HL-60 (cell line): Measurements from ENCODE around the gene SHISA4.

ENCODE experiments used
- DNase-seq, 2 experiments: peaks; one replicate each; pipeline ENCODE4 v3.0.0-alpha.2; 2010 to 2020; ENCODE audit warnings: low read depth in 1 of 2, low spot score in 1 of 2
- H3K27ac ChIP-seq: fragments of 250-450 bp; sonication (Bioruptor Pico); replicated peaks from 2 replicates; pipeline ENCODE4 v1.5.1; 2020; ENCODE audit warnings: mild to moderate bottlenecking, moderate library complexity
- H3K27me3 ChIP-seq: fragments of 250-450 bp; sonication (Bioruptor Pico); 2 replicates; pipeline ENCODE4 v1.5.1; 2021; ENCODE audit warnings: mild to moderate bottlenecking, moderate library complexity; ENCODE audit not compliant: insufficient read depth, poor library complexity, severe bottlenecking
- H3K4me3 ChIP-seq: replicated peaks from 2 replicates; pipeline ENCODE4 v1.5.1; 2011; ENCODE audit warnings: mild to moderate bottlenecking, control low read depth, low read length; ENCODE audit not compliant: insufficient read depth
- GABPA ChIP-seq: IDR thresholded peaks from 2 replicates; pipeline ENCODE4 v1.6.1; 2012; ENCODE audit warnings: low read depth
- POLR2AphosphoS5 ChIP-seq: IDR thresholded peaks from 2 replicates; pipeline ENCODE4 v1.6.1; 2012; ENCODE audit warnings: low read depth
- SPI1 ChIP-seq: IDR thresholded peaks from 2 replicates; pipeline ENCODE4 v1.6.1; 2012; ENCODE audit warnings: low read depth, mild to moderate bottlenecking, borderline replicate concordance
- TF ChIP-seq, protein P1 (sequence below): IDR thresholded peaks from 2 replicates; pipeline ENCODE4 v1.6.1; 2012; ENCODE audit warnings: low read depth; ENCODE audit not compliant: insufficient replicate concordance
- TF ChIP-seq, protein P2 (sequence below): IDR thresholded peaks from one replicate; pipeline ENCODE4 v1.5.1; 2011; ENCODE audit warnings: low read length, control low read depth, inconsistent platforms; ENCODE audit not compliant: insufficient read depth

The SHISA4 gene

DNA sequence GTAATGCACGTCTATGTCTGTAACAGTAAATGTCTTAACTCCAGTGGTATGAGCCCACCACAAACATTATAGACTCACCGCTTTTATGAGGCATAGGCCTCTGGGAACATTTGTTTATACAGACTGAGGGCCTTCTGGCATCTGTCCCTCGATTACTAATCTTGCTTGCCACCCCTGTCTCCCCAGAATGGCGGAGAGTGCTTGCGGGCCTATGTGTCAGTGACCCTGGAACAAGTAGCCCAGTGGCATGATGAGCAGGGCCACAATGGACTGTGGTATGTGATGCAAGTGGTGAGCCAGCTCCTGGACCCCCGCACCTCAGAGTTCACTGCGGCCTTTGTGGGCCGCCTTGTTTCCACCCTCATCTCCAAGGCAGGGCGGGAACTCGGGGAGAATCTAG is 18.3 kb upstream of the SHISA4 start:
- Histone ChIP-seq H3K4me3 (no peak overlapping the region), H3K27me3 (no peaks in the 10 kb centered on the region), H3K27ac (no peak overlapping the region)
- DNase-seq: no peak
- TF ChIP-seq, protein P1, sequence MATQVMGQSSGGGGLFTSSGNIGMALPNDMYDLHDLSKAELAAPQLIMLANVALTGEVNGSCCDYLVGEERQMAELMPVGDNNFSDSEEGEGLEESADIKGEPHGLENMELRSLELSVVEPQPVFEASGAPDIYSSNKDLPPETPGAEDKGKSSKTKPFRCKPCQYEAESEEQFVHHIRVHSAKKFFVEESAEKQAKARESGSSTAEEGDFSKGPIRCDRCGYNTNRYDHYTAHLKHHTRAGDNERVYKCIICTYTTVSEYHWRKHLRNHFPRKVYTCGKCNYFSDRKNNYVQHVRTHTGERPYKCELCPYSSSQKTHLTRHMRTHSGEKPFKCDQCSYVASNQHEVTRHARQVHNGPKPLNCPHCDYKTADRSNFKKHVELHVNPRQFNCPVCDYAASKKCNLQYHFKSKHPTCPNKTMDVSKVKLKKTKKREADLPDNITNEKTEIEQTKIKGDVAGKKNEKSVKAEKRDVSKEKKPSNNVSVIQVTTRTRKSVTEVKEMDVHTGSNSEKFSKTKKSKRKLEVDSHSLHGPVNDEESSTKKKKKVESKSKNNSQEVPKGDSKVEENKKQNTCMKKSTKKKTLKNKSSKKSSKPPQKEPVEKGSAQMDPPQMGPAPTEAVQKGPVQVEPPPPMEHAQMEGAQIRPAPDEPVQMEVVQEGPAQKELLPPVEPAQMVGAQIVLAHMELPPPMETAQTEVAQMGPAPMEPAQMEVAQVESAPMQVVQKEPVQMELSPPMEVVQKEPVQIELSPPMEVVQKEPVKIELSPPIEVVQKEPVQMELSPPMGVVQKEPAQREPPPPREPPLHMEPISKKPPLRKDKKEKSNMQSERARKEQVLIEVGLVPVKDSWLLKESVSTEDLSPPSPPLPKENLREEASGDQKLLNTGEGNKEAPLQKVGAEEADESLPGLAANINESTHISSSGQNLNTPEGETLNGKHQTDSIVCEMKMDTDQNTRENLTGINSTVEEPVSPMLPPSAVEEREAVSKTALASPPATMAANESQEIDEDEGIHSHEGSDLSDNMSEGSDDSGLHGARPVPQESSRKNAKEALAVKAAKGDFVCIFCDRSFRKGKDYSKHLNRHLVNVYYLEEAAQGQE: no peak
- TF ChIP-seq GABPA: no peak
- TF ChIP-seq, protein P2, sequence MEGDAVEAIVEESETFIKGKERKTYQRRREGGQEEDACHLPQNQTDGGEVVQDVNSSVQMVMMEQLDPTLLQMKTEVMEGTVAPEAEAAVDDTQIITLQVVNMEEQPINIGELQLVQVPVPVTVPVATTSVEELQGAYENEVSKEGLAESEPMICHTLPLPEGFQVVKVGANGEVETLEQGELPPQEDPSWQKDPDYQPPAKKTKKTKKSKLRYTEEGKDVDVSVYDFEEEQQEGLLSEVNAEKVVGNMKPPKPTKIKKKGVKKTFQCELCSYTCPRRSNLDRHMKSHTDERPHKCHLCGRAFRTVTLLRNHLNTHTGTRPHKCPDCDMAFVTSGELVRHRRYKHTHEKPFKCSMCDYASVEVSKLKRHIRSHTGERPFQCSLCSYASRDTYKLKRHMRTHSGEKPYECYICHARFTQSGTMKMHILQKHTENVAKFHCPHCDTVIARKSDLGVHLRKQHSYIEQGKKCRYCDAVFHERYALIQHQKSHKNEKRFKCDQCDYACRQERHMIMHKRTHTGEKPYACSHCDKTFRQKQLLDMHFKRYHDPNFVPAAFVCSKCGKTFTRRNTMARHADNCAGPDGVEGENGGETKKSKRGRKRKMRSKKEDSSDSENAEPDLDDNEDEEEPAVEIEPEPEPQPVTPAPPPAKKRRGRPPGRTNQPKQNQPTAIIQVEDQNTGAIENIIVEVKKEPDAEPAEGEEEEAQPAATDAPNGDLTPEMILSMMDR: no peak
- TF ChIP-seq SPI1: no peak
- no peak for TF ChIP-seq POLR2AphosphoS5

DNA sequence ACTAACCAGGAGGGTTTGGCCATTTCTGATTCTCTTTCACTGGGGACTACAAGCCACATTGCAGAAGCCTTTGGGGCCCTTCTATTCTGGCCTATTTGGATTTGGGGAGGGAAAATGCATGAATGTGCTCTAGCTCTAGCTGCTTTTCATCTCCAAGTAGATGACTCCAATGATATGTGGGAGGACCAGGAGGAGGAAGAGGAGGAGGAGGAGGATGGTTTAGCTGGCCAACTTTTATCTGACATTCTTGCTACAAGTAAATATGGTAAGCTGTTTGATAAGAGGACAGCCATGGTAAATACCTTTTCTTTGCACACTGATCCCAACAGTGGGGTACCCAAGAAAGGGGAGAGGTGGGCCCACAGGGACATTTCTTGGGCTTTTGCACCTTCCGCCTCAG is 14.0 kb upstream of the SHISA4 start:
- TF ChIP-seq SPI1 (no peak), POLR2AphosphoS5 (no peak)
- TF ChIP-seq, protein P1: no peak
- H3K4me3 ChIP-seq: no peak overlapping the region
- no peak overlapping the region for H3K27ac ChIP-seq
- no peak for DNase-seq
- H3K27me3 ChIP-seq: no peaks in the 10 kb centered on the region

DNA sequence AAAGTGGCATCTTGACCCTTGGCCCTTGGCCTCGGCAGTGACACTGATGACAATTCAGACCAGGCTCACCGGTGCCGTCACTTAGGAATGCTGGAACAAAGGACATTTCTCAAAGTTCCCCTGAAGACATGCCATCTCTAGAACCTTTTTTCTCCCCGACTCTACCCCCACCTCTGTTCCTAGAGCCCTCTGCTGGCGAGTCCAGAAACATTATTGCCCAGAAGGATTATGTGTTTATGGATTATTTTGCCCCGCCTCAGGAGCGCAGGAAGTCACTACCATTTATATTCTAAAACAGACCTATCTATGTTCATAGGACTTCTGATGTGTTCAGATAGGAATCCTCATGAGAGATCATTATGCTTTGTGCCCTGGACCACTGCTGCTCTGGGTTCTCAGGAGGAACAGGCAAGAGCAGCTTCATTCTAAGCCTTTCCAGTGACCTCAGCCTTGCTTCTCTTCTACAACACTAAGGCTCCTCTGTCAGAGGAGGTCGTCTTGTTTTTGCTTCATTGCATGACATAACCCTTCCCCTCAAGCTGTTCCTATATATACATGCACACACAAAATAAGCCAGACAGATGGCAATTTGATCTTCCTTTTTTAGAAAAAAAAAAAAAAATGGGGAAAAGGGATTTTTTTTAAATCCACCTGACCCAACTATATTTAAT is 12.4 kb upstream of the SHISA4 start:
- no peaks in the 10 kb centered on the region for H3K27me3 ChIP-seq
- H3K27ac ChIP-seq: no peak overlapping the region
- DNase-seq: no peak
- no peak for TF ChIP-seq GABPA
- TF ChIP-seq POLR2AphosphoS5: no peak
- no peak overlapping the region for H3K4me3 ChIP-seq

DNA sequence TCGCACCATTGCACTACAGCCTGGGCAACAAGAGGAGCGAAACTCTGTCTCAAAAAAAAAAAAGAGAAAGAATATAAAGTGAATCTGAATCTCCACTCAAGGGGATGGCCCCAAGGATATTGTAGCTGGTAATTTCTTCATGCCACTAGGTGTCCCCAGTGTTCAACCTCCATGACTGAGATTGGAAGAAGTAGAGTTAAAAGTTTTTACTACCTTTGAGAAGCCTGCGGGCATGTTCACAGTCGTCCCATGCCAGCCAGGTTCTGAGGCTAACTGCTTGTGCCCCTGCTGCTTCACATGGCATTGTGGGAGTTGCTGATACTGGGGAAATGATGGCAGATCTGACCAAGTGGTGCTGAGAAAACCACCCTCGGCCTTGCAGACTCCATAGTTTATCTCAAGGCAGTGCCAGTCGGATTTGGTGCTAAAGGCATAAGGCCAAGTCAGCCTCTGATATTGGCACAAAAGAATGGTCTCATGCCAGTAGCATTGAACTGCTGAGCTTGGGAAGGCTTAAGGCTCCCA is 10.8 kb upstream of the SHISA4 start:
- H3K27ac ChIP-seq: no peak overlapping the region
- TF ChIP-seq, protein P2: peak; percentile 24
- TF ChIP-seq POLR2AphosphoS5: no peak
- H3K4me3 ChIP-seq: no peak overlapping the region
- DNase-seq: peak in 1 of 2 experiments; percentile 28
- no peaks in the 10 kb centered on the region for H3K27me3 ChIP-seq
